Stimulated activated CD4-positive, alpha-beta T cell treated with anti-CD3 and anti-CD28 coated beads, Interleukin-4, amount 100 ng/mL, for 48 hours (primary cell): ENCODE measurements around the gene SRRM2.
A peak's percentile ranks its signal among the peaks of the same experiment; 100 is the strongest.

Experiments
- DNase-seq, 2 donors: peaks; one replicate each; pipeline ENCODE4 v3.0.0-alpha.2; 2020; ENCODE audit warnings: low read depth in 2 of 2

SRRM2 gene

GRCh38 chr16:2739625-2740430, 12.6 kb upstream of the SRRM2 start:
- no peak for DNase-seq

DNA sequence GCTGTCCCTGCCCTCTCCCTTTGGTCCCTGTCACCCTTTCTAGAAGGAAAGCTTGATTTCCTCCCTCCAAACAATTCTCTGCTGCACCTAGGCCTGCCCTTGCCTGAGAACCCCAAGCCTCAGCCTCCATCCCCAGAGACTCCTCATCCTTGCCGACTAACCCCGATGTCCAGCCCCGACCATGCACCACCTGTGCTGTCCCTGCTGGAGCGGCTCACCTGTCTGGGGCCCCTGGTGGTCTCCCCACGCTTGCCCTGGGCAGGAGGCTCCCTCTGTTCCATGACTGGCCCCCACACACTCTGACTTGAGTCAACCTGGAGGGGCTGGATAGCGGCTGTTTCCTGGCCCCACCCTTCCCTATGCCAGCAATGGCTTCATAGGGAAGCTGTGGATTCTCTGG, 12.0 kb upstream of the SRRM2 start:
- no peak for DNase-seq

GRCh38 chr16:2741168-2741567, 11.3 kb upstream of the SRRM2 start:
- no peak for DNase-seq

DNA sequence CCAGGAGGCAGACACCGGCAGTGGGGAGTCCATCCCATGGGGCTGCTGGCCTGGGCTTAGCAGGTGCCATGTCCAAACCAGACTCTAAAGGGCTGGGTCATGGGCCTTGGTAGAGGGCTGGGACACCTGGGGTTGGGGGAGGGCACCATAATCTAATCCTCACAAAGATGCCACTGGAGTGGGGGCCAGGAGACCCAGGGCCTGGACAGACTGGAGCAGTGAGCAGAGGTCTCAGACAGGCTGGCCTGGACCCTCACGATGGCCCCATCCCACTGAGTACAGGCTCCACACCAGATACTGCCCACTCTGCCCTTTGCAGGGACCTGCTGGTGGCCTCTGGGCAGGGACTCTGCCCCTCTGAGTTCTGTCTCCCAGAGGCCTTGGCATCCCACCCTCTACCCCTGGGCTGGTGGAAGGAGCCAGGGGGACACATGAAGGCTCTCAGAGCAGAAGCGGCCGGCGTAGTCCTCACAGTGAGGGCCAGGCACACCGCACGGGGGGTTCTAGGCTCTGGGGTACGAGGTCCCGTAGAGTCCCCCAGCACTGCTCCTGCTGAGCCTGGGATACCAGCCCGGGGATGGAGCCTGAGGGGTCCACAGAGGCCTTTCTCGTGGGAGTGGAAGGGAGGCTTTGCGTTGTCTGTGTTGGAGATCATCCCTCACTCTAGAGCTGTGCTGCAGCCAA, 10.0 kb upstream of the SRRM2 start:
- DNase-seq, result no peak

DNA sequence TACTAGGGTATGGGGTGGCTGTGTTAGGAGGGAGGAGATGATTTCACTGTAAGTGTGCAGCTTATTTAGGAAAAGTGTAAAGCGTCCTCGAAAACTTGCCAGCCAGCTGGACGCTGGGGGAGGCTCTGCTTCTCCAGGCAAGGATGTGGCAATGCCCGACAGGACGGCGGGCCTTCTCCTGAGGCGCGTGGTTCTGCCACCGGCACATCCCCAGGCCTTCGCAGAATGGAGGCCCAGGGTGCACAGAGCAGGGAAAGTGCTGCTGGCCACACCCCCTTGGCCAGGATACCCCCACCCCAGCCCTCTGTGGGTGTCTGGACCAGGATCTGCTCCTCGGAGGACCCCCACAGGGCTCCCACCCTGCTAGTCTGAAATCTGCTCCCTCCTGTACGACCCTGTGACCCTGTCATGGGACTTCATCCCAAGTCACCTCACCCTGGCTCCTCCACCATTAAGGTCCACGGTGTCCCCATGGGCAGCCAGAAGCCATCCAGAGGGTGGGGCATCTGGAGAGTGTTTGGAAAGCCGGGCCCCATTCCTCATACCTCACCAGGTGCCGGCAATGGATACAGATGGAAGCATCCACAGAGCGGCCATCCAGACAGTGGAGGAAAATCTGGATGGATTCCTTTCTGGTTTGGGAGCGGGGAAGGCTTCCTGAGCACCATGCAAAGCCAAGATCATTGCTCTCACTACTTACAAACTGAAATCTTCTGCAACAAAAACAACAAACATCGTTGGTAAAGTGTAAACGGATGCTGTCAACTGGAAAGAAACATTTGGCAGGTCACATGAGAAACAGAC, 9.2 kb upstream of the SRRM2 start:
- no peak for DNase-seq

GRCh38 chr16:2744711-2745110, 7.7 kb upstream of the SRRM2 start:
- DNase-seq, result no peak

- DNase-seq, result no peak
Measured at GRCh38 chr16:2745116-2745890, 7.1 kb upstream of the SRRM2 start.

GRCh38 chr16:2745961-2746360, 6.5 kb upstream of the SRRM2 start:
- DNase-seq, result no peak

DNA sequence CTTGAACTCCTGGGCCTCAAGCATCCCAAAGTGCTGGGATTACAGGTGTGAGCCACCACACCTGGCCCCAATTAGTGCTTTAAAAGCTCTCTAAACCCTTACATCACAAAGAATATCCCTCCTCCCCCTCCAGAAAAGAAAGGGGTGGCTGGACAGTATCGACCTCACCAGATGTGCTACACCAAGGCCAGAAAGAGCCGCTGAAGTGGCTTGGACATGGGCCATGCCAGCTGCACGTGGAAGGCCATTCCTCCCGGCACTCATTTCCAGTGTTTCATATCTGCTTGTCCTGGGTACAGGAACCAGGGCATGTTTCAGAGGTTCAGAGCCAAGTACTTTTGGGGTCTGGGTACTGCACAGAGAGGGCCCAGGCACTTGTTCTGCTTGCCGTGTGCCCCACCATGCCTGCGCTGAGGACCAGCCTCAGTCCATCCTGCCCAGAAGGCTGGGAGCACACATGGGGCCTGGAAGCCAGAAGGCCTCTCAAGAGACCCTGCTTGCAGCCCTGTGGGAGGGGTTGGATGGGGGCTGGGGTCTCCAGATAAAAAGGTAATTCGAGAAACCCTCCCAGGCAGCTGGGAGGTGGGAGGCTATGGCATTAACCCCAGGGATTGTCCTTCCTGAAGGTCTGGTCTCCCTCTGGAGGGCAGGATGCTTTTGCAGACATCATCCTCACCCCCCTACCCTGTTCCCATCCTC, 3.5 kb upstream of the SRRM2 start:
- no peak for DNase-seq

DNA sequence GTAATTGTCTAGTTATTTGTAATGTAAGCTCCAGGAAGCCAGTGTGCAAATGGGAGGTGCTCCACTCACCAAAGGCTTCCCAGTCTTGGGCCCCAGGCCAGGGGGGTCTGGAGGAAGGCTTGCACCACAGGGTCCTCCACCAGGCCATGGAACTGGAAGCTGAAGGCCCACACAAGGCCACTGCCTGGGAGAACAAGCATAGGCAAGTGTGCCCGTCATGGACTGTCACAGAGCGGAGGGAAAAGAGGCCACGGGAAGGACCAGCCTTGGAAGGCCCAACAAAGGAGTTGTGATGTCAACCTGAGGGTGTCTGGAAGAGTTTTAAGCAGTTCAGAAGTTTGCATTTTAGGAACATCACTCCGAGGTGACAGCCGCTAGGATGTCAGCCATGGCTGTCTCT, 3.0 kb upstream of the SRRM2 start:
- no peak for DNase-seq

- DNase-seq, result no peak
Measured at GRCh38 chr16:2749936-2750335, 2.5 kb upstream of the SRRM2 start.

DNA sequence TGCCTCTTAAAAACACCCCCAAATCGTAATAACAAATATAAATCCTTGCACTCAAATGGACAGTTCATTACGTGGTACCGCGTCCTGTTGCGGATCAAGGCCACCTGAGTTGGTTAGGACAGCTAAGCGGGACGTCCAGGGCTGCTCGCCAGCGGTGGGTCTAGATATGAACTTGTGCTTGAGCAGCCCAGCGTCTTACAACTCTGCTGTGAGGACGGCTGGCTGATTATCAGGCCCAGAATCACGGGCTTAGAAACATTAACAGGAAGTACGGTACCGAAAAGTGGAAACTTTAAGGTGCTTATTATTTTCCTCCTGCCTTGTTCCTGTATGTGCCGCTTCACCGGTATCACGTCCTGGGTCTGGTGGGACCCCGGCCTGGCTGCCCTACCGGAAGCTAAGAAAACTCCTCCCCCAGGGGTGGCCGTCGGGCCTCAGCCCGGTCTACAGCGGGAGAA, 832 bp upstream of the SRRM2 start:
- no peak for DNase-seq

GRCh38 chr16:2752850-2753732, 653 bp downstream of the SRRM2 start:
- DNase-seq, result peak in 1 of 2 donors; percentile 72

GRCh38 chr16:2753733-2754020, 1.2 kb downstream of the SRRM2 start:
- DNase-seq, result no peak

DNA sequence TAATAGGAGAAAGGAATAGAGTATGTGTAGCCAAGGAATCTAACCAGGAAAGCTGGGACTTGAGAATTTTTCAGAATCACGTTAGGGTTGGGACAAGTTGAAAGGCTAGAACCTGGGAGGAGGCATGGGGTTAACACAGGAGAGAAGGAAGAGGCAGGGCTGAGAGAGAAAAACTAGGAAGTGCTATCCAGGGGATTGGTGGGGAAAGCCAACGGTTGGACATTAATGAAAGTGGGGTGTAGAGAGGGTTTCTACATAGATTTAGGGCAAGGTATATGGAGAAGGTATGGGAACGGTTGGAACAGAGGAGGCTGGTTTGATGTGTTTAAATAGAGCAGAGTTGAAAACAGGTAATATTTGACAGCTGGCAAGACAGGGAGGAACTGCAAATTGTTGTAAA, 2.7 kb downstream of the SRRM2 start:
- no peak for DNase-seq

- DNase-seq, result no peak
Measured at GRCh38 chr16:2756288-2757015, 4.0 kb downstream of the SRRM2 start.

GRCh38 chr16:2757344-2757743, 4.9 kb downstream of the SRRM2 start:
- no peak for DNase-seq

GRCh38 chr16:2761472-2761871, 9.0 kb downstream of the SRRM2 start:
- no peak for DNase-seq

DNA sequence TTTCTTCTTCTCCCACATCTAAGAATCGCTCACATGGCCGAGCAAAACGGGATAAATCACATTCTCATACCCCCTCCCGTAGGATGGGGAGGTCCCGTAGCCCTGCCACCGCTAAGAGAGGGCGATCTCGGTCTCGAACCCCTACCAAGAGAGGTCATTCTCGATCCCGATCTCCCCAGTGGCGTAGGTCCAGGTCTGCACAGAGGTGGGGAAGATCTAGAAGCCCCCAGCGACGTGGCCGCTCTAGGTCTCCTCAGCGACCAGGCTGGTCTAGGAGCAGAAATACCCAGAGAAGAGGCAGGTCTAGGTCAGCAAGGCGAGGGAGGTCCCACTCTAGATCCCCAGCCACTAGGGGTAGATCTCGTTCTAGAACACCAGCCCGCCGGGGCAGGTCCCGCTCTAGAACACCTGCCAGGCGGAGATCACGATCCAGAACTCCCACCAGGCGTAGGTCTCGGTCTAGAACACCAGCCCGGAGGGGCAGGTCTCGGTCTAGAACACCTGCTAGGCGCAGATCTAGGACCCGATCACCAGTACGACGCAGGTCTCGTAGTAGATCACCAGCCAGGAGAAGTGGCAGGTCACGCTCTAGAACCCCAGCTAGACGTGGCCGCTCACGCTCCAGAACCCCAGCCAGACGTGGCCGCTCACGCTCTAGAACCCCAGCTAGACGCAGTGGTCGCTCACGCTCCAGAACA, 9.6 kb downstream of the SRRM2 start:
- no peak for DNase-seq
